SK-N-SH (cell line): Measurements from ENCODE around the gene PLAAT4.

Experiments used
- CTCF ChIP-seq: fragments of 200-600 bp; sonication (generic); IDR thresholded peaks from 2 replicates; pipeline ENCODE4 v1.6.1; 2017; ENCODE audit warnings: antibody characterized with exemption, mild to moderate bottlenecking, moderate library complexity
- EZH2phosphoT487 ChIP-seq: fragments of 200-600 bp; sonication (generic); IDR thresholded peaks from 2 replicates; pipeline ENCODE4 v1.6.1; 2017; ENCODE audit warnings: low read depth, mixed run types, mild to moderate bottlenecking, antibody characterized with exemption, moderate library complexity, borderline replicate concordance
- FOXM1 ChIP-seq: IDR thresholded peaks from 2 replicates; pipeline ENCODE4 v1.4.0; 2012; ENCODE audit warnings: low read depth, mild to moderate bottlenecking
- RAD21 ChIP-seq: IDR thresholded peaks from 2 replicates; pipeline ENCODE4 v1.6.1; 2012; ENCODE audit warnings: mild to moderate bottlenecking, low read length
- RCOR1 ChIP-seq: fragments of 150-350 bp; IDR thresholded peaks from 2 replicates; pipeline ENCODE4 v1.6.1; 2017; ENCODE audit warnings: antibody characterized with exemption, low read length
- SIN3A ChIP-seq: IDR thresholded peaks from 2 replicates; pipeline ENCODE4 v1.6.1; 2012; ENCODE audit warnings: low read depth, mild to moderate bottlenecking, low read length, moderate library complexity, borderline replicate concordance
- TCF12 ChIP-seq: IDR thresholded peaks from 2 replicates; pipeline ENCODE4 v1.4.0; 2012
- TF ChIP-seq, protein P1 (sequence below): fragments of 150-350 bp; IDR thresholded peaks from 2 replicates; pipeline ENCODE4 v1.6.1; 2017; ENCODE audit warnings: antibody characterized with exemption, low read length, low read depth, borderline replicate concordance

DNA sequence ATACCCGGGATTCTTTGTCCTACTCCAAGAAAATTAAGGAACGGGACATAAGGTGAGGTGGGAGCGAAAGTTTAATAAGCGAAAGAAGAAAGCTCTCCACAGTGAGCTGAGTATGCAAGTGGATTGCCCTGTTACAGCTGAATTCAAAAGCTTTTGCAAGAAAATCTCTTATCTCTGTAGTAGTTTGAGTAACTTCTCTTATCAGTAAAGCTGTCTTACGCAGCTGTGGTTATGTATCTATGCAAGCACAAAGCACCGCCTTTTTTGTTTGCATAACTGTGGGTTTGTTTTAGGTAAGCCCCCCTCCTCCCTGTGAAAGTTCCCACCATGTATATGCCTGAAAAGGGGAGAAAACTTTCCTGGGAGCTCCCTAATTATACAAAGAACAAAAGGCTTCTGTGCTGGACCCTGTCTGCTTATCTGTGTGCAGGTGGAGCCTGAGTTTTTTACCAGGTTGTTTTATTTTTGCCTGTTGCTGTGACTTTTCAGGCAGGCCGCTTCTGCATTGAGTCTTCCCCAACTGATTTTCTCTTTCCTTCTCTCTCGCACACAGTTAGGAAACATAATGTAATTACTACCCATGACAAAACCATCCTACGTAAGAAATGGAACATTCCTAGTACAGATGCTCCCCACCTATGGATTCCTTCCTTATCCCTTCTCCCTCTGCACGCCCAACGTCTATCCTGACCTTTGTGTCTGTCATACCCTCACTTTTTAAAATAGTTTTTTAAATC lies 44.8 kb upstream of the PLAAT4 start:
- TF ChIP-seq CTCF (no peak), FOXM1 (no peak), TCF12 (no peak), EZH2phosphoT487 (no peak), RCOR1 (no peak), RAD21 (no peak), SIN3A (no peak)
- TF ChIP-seq, protein P1, sequence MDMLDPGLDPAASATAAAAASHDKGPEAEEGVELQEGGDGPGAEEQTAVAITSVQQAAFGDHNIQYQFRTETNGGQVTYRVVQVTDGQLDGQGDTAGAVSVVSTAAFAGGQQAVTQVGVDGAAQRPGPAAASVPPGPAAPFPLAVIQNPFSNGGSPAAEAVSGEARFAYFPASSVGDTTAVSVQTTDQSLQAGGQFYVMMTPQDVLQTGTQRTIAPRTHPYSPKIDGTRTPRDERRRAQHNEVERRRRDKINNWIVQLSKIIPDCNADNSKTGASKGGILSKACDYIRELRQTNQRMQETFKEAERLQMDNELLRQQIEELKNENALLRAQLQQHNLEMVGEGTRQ: no peak
